ENCODE data around the gene FARS2.
"Not testable (repeated sequence)": the region's sequence is repeated elsewhere in the genome, so short reads cannot be mapped to it uniquely, and the experiment has no call there.

FARS2 gene

DNA sequence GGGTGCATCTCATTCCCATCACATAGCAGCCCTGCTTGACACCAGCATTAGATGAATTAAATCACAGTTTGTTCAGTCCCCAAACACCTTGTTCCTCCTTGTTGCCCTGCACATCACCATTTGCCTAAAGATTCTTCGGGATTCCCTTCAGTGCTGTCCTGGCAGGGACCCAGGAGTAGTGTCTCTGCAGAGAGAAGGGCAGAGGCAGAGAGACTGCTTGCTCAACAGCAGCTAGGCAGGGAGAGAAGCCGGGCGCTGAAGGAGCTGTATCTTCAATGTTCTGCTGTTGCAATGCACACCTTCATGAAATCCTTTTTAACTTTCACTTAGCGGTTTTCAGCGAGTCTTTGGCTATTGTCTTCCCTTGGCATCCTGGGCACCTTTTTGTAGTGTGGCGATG, 362.9 kb downstream of the FARS2 start:
- FAIRE-seq (no peak), DNase-seq (ENCODE audit: low spot score) (no peak)

- DNase-seq (ENCODE audit: low spot score), result no peak
- FAIRE-seq, result no peak
Observed at GRCh38 chr6:5626727-5627426, 365.6 kb downstream of the FARS2 start.

GRCh38 chr6:5630636-5631035, 369.3 kb downstream of the FARS2 start:
- DNase-seq (ENCODE audit: low spot score) (no peak), FAIRE-seq (no peak)

GRCh38 chr6:5632348-5632935, 371.1 kb downstream of the FARS2 start:
- DNase-seq (ENCODE audit: low spot score) (no peak), FAIRE-seq (no peak)

- FAIRE-seq (no peak), DNase-seq (ENCODE audit: low spot score) (no peak)
Observed at GRCh38 chr6:5634525-5634924, 373.2 kb downstream of the FARS2 start.

GRCh38 chr6:5636210-5637030, 375.1 kb downstream of the FARS2 start:
- FAIRE-seq (no peak), DNase-seq (ENCODE audit: low spot score) (no peak)

DNA sequence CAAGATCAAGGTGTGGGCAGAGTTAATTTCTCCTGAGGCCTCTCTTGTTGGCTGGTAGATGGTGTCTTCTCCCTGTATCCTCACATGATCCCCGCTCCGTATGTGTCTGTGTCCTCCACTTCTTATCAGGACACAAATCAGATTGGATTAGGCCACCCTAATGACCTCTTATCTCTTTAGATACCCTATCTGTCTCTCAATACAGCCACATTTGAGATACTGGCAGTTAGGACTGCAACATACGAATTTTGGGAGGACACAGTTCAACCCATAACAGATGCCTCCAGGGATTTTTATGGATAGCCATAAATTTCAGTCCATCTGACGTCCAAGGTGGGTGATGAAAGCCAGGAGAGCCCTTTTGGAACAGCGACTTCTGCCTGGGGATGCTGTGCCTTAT, 376.4 kb downstream of the FARS2 start:
- no peak for DNase-seq (ENCODE audit: low spot score)
- FAIRE-seq, result no peak

- FAIRE-seq (no peak), DNase-seq (ENCODE audit: low spot score) (no peak)
Observed at GRCh38 chr6:5638666-5639065, 377.4 kb downstream of the FARS2 start.

DNA sequence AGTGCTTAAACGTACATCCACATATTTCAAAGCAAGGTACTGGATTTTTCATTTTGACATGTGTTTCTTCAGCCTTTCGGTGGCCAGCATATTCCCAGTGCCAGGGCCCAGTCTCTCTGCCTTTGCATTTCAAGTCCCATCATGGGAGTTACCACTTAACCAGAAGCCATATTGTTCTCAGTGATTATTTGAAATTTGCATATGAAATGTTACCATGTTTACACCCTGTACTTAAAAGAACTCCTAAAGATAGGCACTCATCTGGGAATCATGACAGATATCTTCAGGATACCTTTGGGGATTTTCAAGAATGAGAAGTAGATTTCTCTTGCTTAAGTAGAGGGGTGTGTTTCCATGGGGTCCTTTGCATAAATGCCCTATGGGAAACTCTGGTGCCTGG, 377.9 kb downstream of the FARS2 start:
- FAIRE-seq, result no peak

GRCh38 chr6:5640614-5641013, 379.3 kb downstream of the FARS2 start:
- FAIRE-seq (no peak), DNase-seq (ENCODE audit: low spot score) (no peak)

More for the DNA sequence above, 377.9 kb downstream of the FARS2 start:
- DNase-seq (ENCODE audit: low spot score), result no peak

DNA sequence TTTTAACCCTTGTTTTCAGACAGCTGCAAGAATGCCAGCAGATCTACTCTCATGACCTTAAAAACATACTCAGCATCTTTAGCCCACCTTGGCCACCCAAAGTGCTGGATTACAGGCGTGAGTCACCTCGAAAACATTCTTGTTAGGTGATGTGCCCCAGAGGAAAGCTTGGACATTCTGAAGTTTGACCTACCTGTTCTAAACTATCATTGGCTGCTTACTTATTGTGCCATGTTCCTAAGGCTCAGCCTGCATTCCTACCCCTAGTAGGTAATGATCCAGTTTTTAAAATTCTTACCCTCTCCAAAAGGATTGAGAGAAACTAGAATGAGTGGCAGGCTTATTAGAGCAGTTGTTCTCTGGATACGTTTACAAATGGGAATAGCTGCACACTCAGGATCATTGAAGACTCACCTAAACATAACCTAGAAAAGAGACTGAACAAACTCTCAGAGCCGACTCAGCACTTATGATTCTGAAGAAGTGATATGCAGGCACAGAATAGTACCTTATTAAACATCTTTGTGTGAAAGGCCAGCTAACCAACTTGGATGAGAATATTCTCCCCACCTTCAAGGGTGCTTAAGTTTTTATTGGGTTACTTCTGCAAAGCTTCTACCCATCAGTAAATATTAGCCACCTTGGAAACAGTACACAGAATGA, 383.3 kb downstream of the FARS2 start:
- DNase-seq (ENCODE audit: low spot score), result peak; percentile 25
- FAIRE-seq, result no peak

DNA sequence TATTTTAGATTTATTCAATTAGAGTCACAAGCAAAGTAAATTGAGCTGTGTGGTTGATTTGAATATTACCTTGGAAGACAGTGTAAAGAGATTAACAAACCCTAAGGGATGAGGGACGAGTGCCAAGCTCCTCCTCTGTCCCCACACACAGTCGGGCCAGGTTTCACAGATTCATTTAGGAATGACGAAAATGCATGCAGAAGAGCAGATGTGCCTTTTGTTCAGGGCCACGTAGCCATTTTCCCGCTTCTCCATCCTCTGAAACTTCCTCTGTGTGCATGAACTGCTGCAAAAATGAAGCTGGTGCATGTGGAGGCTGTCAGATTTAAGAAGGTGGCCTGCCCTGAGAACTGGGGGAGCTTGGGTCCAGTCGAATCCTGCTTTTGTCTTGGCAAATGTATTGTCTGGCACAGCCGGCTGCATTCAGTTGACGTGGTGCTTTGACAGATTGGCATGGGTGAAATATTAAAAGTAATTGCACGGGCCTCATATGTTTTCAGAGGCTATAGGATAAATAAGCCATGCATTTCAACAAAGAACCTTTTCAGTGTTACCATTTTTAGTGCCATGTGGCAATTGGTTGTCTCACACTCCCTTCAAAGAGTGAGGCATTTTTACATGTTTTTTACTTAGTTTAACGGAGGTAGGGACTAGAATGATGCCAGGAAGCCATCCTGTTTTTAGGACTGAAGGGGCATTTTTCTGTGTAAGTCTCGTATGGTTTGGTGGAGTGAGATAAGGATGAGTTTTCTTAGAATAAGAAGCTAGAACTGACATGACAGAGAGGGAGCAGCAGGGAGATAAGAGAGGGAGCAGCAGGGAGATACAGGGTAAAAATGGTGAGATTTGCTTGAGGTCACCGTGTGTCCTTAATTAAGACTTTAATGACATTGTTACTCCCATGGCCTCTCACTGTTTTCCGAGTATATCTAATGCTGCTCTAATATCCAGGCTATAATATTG, 384.3 kb downstream of the FARS2 start:
- no peak for FAIRE-seq
- no peak for DNase-seq (ENCODE audit: low spot score)

DNA sequence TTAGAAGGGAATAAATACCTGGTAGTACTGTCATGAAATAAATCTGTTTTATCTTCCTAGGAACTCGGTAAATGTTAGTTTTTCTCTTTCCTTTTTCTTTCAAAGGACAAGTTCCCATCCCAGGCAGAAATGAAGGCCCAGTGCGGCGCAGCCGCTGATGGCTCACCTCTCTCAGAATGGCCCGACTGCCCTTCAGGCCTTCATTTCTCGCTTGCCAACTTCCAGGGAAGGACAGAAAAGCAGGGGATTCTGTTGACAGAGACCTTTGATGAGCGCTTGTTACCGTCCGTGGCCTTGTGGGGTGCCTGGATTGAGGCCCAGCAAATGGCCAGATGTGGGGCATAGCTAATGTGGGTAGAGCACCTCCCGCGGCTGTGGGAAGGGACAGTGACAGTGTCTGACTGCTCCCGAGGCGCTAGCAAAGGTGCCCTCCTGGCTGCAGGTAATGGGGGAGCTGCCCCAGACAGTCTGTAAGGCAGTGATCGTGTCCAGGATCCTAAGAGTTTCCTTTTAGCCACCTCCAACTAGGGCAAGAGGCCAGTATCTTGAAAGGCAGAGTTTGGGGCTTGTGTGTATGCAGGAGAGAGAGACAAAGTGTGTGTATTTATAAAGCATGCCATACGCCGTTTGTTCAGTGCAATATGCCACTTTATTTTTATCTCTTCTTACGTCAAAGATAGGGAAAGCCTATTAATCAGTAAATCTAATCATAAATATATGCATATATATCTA, 391.3 kb downstream of the FARS2 start:
- DNase-seq (ENCODE audit: low spot score) (no peak), FAIRE-seq (no peak)

- FAIRE-seq (no peak), DNase-seq (ENCODE audit: low spot score) (no peak)
Observed at GRCh38 chr6:5653801-5654200, 392.5 kb downstream of the FARS2 start.

DNA sequence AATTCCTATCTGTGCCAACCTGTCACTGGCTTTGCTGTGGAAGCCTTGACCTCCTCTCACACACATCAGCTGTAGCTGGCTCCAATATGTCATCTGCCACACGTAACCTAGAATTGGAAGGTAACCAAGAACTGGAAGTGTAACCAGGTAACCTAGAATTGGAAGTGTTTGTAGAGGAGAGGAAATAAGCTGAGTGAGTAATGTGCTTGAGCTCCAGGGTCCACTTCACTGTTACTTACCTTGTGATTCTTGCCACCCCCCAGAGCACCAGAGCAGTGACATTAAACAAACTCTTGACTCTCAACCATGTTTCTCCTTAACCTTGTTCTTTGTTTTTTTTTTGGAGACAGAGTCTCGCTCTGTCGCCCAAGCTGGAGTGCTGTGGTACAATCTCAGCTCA, 394.9 kb downstream of the FARS2 start:
- DNase-seq (ENCODE audit: low spot score), result no peak
- no peak for FAIRE-seq

GRCh38 chr6:5656695-5657094, 395.4 kb downstream of the FARS2 start:
- not testable (repeated sequence) for FAIRE-seq; DNase-seq (ENCODE audit: low spot score)

DNA sequence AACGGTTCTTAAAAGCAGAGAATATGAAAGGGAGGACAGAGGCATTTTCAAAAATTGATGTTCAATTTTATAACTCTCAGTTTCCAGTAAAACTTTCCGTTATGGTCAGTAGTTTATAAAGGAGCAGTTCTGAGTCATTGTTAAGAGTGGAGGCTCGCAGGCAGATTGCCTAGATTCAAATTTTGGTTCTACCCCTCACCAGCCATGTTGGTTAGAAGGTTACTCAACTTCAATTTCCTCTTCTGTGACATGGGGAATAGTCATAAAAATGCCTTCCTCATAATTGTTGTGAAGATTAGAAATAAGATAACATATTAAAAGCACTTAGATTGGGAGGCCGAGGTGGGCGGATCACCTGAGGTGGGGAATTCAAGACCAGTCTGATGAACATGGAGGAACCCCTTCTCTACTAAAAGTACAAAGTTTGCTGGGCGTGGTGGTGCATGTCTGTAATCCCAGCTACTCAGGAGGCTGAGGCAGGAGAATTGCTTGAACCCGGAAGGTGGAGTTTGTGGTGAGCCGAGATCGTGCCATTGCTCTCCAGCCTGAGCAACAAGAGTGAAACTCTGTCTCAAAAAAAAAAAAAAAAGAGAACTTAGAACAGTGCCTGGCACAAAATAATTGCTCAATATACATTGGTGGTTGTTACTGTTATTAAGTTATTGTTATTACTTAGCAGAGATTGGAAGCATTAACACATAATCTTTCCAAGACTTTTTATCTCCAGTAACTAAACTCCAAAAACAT, 396.5 kb downstream of the FARS2 start:
- no peak for FAIRE-seq
- no peak for DNase-seq (ENCODE audit: low spot score)

DNA sequence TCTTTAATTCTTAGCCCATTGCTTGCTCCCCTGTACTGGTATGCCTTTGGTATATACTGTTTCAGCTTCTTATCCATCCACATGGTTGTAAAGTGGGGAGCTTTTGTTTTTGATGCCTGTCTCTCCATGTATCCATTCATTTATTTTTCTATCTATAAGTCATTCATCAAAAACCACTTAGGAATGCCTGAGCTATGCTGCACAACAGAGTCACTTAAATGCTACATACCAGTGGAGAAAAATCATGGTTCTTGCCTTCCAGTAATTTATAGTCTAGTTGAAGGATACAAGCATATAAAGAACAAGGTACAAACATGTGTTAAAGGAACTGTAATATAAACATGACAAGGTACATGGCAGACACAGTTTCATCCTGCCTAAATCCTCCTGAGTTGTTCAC, 398.2 kb downstream of the FARS2 start:
- FAIRE-seq (no peak), DNase-seq (ENCODE audit: low spot score) (no peak)

DNA sequence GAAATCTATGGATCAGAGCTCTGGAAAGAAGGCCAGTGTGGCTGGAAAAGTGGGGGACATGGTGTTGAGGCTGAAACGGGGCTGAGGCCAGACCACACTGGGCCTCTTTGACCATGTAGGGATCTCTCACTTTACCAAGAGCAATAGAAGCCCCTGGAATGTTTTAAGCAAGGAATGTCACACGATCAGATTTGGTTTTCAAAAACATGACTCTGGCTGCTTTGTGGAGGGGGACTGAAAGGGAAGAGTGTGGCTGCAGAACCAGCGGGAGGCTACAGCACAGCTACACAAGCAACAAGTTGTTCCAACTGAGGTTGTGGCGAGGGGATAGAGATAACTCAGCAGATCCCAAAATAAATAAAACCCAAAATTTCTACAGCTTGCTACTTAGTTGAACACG, 399.5 kb downstream of the FARS2 start:
- FAIRE-seq, result no peak

More for the DNA sequence above, 399.5 kb downstream of the FARS2 start:
- no peak for DNase-seq (ENCODE audit: low spot score)
